ENCODE results near the gene MED13L. TPM values are rescaled to one million over a fixed set of nuclear protein-coding genes. Genes with fewer than 3 reads are reported as not detected.

Gene MED13L
- total RNA-seq, 2 experiments from 2014 or later, result 25.7 to 40.1 TPM

GRCh38 chr12:116160231-116160630 lies 117.3 kb downstream of the MED13L start:
- DNase-seq (ENCODE audit: low spot score), result no peak
- Histone ChIP-seq H3K27ac (ENCODE audit: low read depth, low read length, poor library complexity, severe bottlenecking) (no peak overlapping the region), H2AFZ (ENCODE audit: low read length) (no peak overlapping the region), H3K4me2 (ENCODE audit: low read length) (no peak overlapping the region), H3K4me3 (ENCODE audit: low read depth, low read length, poor library complexity, severe bottlenecking) (no peak overlapping the region), H3K9me3 (ENCODE audit: low read length) (no peaks in the 10 kb centered on the region), H3K79me2 (ENCODE audit: insufficient read depth, low read depth, low read length) (no peaks in the 10 kb centered on the region), H3K9me2 (ENCODE audit: insufficient read depth, low read length) (no peaks in the 10 kb centered on the region), H3K36me3 (ENCODE audit: insufficient read depth, low read length) (no peaks in the 10 kb centered on the region), H3K4me1 (ENCODE audit: insufficient read depth, low read length, poor library complexity, severe bottlenecking) (no peaks in the 10 kb centered on the region), H4K20me1 (ENCODE audit: insufficient read depth, low read length) (peaks cover 33% of the 10 kb centered on the region)
- CTCF ChIA-PET (ENCODE audit: unreplicated experiment), result no interaction called here
- BruUV-seq (replicated peaks), result no TSS peak
- intact Hi-C loops (cut with micrococcal nuclease; ENCODE audit: unreplicated experiment), result no loop called here
- TF ChIP-seq EZH2phosphoT487 (IDR thresholded peaks at IDR 0.05; ENCODE audit: borderline replicate concordance, low read depth, low read length) (no peak), CTCF (conservative IDR thresholded peaks at IDR 0.05; ENCODE audit: low read length) (no peak)
- POLR2A ChIA-PET, result interaction anchor here (0.7 kb wide), 1 partner anchor 11 kb away, joined by 3 read pairs; no protein-coding TSS in a partner anchor

GRCh38 chr12:116159593-116160200 lies 117.8 kb downstream of the MED13L start:
- DNase-seq (ENCODE audit: low spot score), result no peak
- CTCF ChIA-PET (ENCODE audit: unreplicated experiment), result no interaction called here
- no peaks in the 10 kb centered on the region for H3K9me2 ChIP-seq (ENCODE audit: insufficient read depth, low read length)
- TF ChIP-seq EZH2phosphoT487 (IDR thresholded peaks at IDR 0.05; ENCODE audit: borderline replicate concordance, low read depth, low read length), result no peak
- TF ChIP-seq CTCF (conservative IDR thresholded peaks at IDR 0.05; ENCODE audit: low read length), result no peak
- intact Hi-C loops (cut with micrococcal nuclease; ENCODE audit: unreplicated experiment), result no loop called here
- H3K4me3 ChIP-seq (ENCODE audit: low read depth, low read length, poor library complexity, severe bottlenecking), result no peak overlapping the region
- H3K36me3 ChIP-seq (ENCODE audit: insufficient read depth, low read length), result no peaks in the 10 kb centered on the region
- POLR2A ChIA-PET, result interaction anchor here (0.7 kb wide), 1 partner anchor 11 kb away, joined by 3 read pairs; no protein-coding TSS in a partner anchor
- H3K4me2 ChIP-seq (ENCODE audit: low read length), result no peak overlapping the region
- H4K20me1 ChIP-seq (ENCODE audit: insufficient read depth, low read length), result peaks cover 33% of the 10 kb centered on the region
- H3K4me1 ChIP-seq (ENCODE audit: insufficient read depth, low read length, poor library complexity, severe bottlenecking), result no peaks in the 10 kb centered on the region
- no peak overlapping the region for H2AFZ ChIP-seq (ENCODE audit: low read length)
- no peaks in the 10 kb centered on the region for H3K9me3 ChIP-seq (ENCODE audit: low read length)
- no TSS peak for BruUV-seq (replicated peaks)
- H3K79me2 ChIP-seq (ENCODE audit: insufficient read depth, low read depth, low read length), result no peaks in the 10 kb centered on the region
- no peak overlapping the region for H3K27ac ChIP-seq (ENCODE audit: low read depth, low read length, poor library complexity, severe bottlenecking)

- no peak overlapping the region for H3K4me2 ChIP-seq (ENCODE audit: low read length)
- no peaks in the 10 kb centered on the region for H3K36me3 ChIP-seq (ENCODE audit: insufficient read depth, low read length)
- BruUV-seq (replicated peaks), result no TSS peak
- no peaks in the 10 kb centered on the region for H3K4me1 ChIP-seq (ENCODE audit: insufficient read depth, low read length, poor library complexity, severe bottlenecking)
- H3K9me3 ChIP-seq (ENCODE audit: low read length), result no peaks in the 10 kb centered on the region
- ChIA-PET POLR2A (no interaction called here), CTCF (ENCODE audit: unreplicated experiment) (no interaction called here)
- no peak for DNase-seq (ENCODE audit: low spot score)
- intact Hi-C loops (cut with micrococcal nuclease; ENCODE audit: unreplicated experiment), result no loop called here
- no peaks in the 10 kb centered on the region for H3K9me2 ChIP-seq (ENCODE audit: insufficient read depth, low read length)
- H3K79me2 ChIP-seq (ENCODE audit: insufficient read depth, low read depth, low read length), result no peaks in the 10 kb centered on the region
- TF ChIP-seq CTCF (conservative IDR thresholded peaks at IDR 0.05; ENCODE audit: low read length) (no peak), EZH2phosphoT487 (IDR thresholded peaks at IDR 0.05; ENCODE audit: borderline replicate concordance, low read depth, low read length) (no peak)
- H4K20me1 ChIP-seq (ENCODE audit: insufficient read depth, low read length), result peaks cover 31% of the 10 kb centered on the region
- no peak overlapping the region for H3K27ac ChIP-seq (ENCODE audit: low read depth, low read length, poor library complexity, severe bottlenecking)
- no peak overlapping the region for H2AFZ ChIP-seq (ENCODE audit: low read length)
- no peak overlapping the region for H3K4me3 ChIP-seq (ENCODE audit: low read depth, low read length, poor library complexity, severe bottlenecking)
Measured at GRCh38 chr12:116159175-116159574, 118.3 kb downstream of the MED13L start.

Measured in OCI-LY7 (cell line).